Measurements from ENCODE around the gene HNRNPF. TPM values are rescaled to one million over a fixed set of nuclear protein-coding genes. Genes with fewer than 3 reads are reported as not detected.

The HNRNPF gene
- total and polyA plus RNA-seq, 2 of the 8 experiments (the other 6 are each of a cell fraction or from before 2014, with no cell fraction given): 209 to 389 TPM

GRCh38 chr10:43365001-43365400 lies 44.0 kb downstream of the HNRNPF start:
- Histone ChIP-seq H3K9me3 (ENCODE audit: insufficient read depth in 2 of 2, low read depth in 1 of 2, low read length in 1 of 2) (no peaks in the 10 kb centered on the region), H3K79me1 (ENCODE audit: low read depth, low read length) (no peaks in the 10 kb centered on the region), H4K5ac (ENCODE audit: insufficient read length, low read depth, low read length) (no peak overlapping the region), H3K14ac (ENCODE audit: insufficient read length) (no peak overlapping the region), H3K18ac (ENCODE audit: extremely low read depth, low read length) (no peak overlapping the region), H3K4ac (replicated peaks; ENCODE audit: insufficient read length, low read depth, low read length) (no peak overlapping the region), H2BK20ac (ENCODE audit: low read length) (no peak overlapping the region), H4K91ac (replicated peaks; ENCODE audit: insufficient read length, low read length) (no peak overlapping the region), H2BK12ac (ENCODE audit: low read depth, low read length) (no peak overlapping the region), H3K27me3 (replicated peaks in 1 of 4; ENCODE audit: control insufficient read depth in 3 of 4, extremely low read depth in 1 of 4, insufficient read depth in 3 of 4, low read length in 3 of 4) (no peaks in the 10 kb centered on the region; a peak in 2 of 7 replicates), H2BK15ac (ENCODE audit: low read length) (no peak overlapping the region), H3K4me2 (ENCODE audit: insufficient read depth in 1 of 2, low read depth in 2 of 2, low read length in 2 of 2) (no peak overlapping the region), H3K9ac (replicated peaks in 1 of 4; ENCODE audit: extremely low read depth in 1 of 4, low read depth in 3 of 4, low read length in 3 of 4) (peak overlapping the region in 1 of 4 experiments; percentile 11; a peak in 1 of 7 replicates), H3K23ac (ENCODE audit: insufficient read length) (no peak overlapping the region), H3K27ac (ENCODE audit: low read depth, low read length) (no peak overlapping the region), H4K8ac (ENCODE audit: extremely low read depth, insufficient read depth, low read length) (no peak overlapping the region), H2AK5ac (ENCODE audit: low read depth, low read length) (no peak overlapping the region), H3K4me1 (replicated peaks in 1 of 4; ENCODE audit: control insufficient read depth in 3 of 4, insufficient read depth in 4 of 4, low read length in 3 of 4) (peaks cover 0 to 7% (median 2%) of the 10 kb centered on the region in 4 experiments; a peak in 4 of 7 replicates), H2BK5ac (ENCODE audit: low read depth, low read length) (no peak overlapping the region), H3K79me2 (ENCODE audit: control insufficient read depth in 1 of 2, insufficient read depth in 2 of 2, low read length in 2 of 2) (no peaks in the 10 kb centered on the region), H4K20me1 (replicated peaks in 1 of 2; ENCODE audit: control insufficient read depth in 1 of 2, insufficient read depth in 2 of 2, low read length in 2 of 2) (no peaks in the 10 kb centered on the region), H3K4me3 (ENCODE audit: extremely low read depth in 1 of 4, insufficient read depth in 2 of 4, low read depth in 3 of 4, low read length in 4 of 4) (no peak overlapping the region), H2AFZ (ENCODE audit: low read length) (no peak overlapping the region), H3K56ac (replicated peaks; ENCODE audit: insufficient read length, low read depth, low read length) (no peak overlapping the region), H3K23me2 (ENCODE audit: low read depth, low read length) (peaks cover 9% of the 10 kb centered on the region; the same call in 1 of the 2 replicates), H3K36me3 (ENCODE audit: control insufficient read depth in 2 of 4, insufficient read depth in 4 of 4, low read length in 3 of 4) (no peaks in the 10 kb centered on the region), H2BK120ac (replicated peaks; ENCODE audit: low read depth, low read length) (no peak overlapping the region)
- 100% methylated on average over 3 of the region's 3 CpGs; no CpG with 5 or more reads in 1 of the 2 experiments for WGBS, 2 experiments (ENCODE audit: extremely low coverage in 1 of 2, insufficient coverage in 1 of 2, insufficient read length in 1 of 2, insufficient replicate concordance in 2 of 2, low coverage in 1 of 2, low lambda C conversion rate in 2 of 2, missing lambda C conversion rate in 1 of 2)
- TF ChIP-seq SAP30 (IDR thresholded peaks at IDR 0.05; ENCODE audit: insufficient read depth, insufficient replicate concordance, low read length) (no peak), ZNF274 (IDR thresholded peaks at IDR 0.05; ENCODE audit: borderline replicate concordance, extremely low read depth, low read length) (no peak), EZH2 (IDR thresholded peaks at IDR 0.05; ENCODE audit: low read depth, low read length, severe bottlenecking) (no peak)
- FAIRE-seq (no peak), DNase-seq (ENCODE audit: low read depth in 1 of 2, low spot score in 2 of 2) (no peak)
- POLR2A ChIA-PET (ENCODE audit: partially characterized antibody): interaction anchor here (1.6 kb wide), 1 partner anchor 31 kb away, joined by 5 read pairs; no protein-coding TSS in a partner anchor
- CTCF ChIA-PET (ENCODE audit: partially characterized antibody): interaction anchor here (0.6 to 1.5 kb wide), 4 partner anchors 13 to 84 kb away, joined by 3 to 5 read pairs (median 4); no protein-coding TSS in a partner anchor

All from H1 (cell line).